IMR-90 (cell line): ENCODE results near the gene SUGCT. TPM values are rescaled to one million over a fixed set of nuclear protein-coding genes. Genes with fewer than 3 reads are reported as not detected.

ENCODE experiments used
- ATAC-seq: fragments of 200-7000 bp; cut with Tn5 transposase; 2 replicates; pipeline ENCODE4 v1.9.1; 2020; ENCODE audit warnings: low read depth, mild to moderate bottlenecking, moderate library complexity
- BruUV-seq: library from RNA; stranded (reverse); fragments of 400-500 nt; replicated peaks from 2 replicates; lab custom pipeline; 2021; lab: Mats Ljungman, UMichigan
- CTCF ChIA-PET: fragments of 300-600 bp; formaldehyde crosslinking; extraction: SDS; loops from one replicate; lab custom pipeline; 2021; ENCODE audit warnings: antibody characterized with exemption; lab: Yijun Ruan, JAX
- POLR2A ChIA-PET: fragments of 300-600 bp; sonication (Branson Sonifier 250); formaldehyde crosslinking; loops from one replicate; lab custom pipeline; 2022; ENCODE audit warnings: antibody characterized with exemption; ENCODE audit not compliant: unreplicated experiment; lab: Charles Lee
- DNase-seq: peaks from one replicate; pipeline ENCODE4 v3.0.0; 2013
- H2AFZ ChIP-seq: replicated peaks from 2 replicates; pipeline ENCODE3; 2013; ENCODE audit warnings: low read length, mild to moderate bottlenecking; ENCODE audit not compliant: poor library complexity
- H2AK5ac ChIP-seq: 2 replicates; pipeline ENCODE4 v1.6.1; 2013; ENCODE audit warnings: low read depth, low read length, inconsistent platforms
- H2AK9ac ChIP-seq: replicated peaks from 2 replicates; pipeline ENCODE3; 2013; ENCODE audit warnings: mild to moderate bottlenecking, low read depth, low read length, moderate library complexity; ENCODE audit not compliant: poor library complexity
- H2BK120ac ChIP-seq: 2 replicates; pipeline ENCODE4 v1.6.1; 2013; ENCODE audit warnings: low read depth, low read length, inconsistent platforms
- H2BK15ac ChIP-seq: 3 replicates; pipeline ENCODE4 v1.6.1; 2013; ENCODE audit warnings: low read depth, low read length, inconsistent platforms
- H2BK20ac ChIP-seq: 2 replicates; pipeline ENCODE4 v1.6.1; 2013; ENCODE audit warnings: low read depth, mild to moderate bottlenecking, inconsistent platforms, low read length, moderate library complexity
- H2BK5ac ChIP-seq: 2 replicates; pipeline ENCODE4 v1.6.1; 2013; ENCODE audit warnings: mild to moderate bottlenecking, low read depth, low read length, inconsistent platforms; ENCODE audit not compliant: poor library complexity, severe bottlenecking
- H3K14ac ChIP-seq: replicated peaks from 2 replicates; pipeline ENCODE4 v1.6.1; 2013; ENCODE audit warnings: low read depth, low read length, inconsistent platforms
- H3K18ac ChIP-seq: 2 replicates; pipeline ENCODE4 v1.6.1; 2013; ENCODE audit warnings: low read depth, low read length, control low read depth
- H3K23ac ChIP-seq: 2 replicates; pipeline ENCODE4 v1.6.1; 2013; ENCODE audit warnings: low read depth, low read length, inconsistent platforms
- H3K27ac ChIP-seq: 2 replicates; pipeline ENCODE4 v1.5.1; 2013; ENCODE audit warnings: mild to moderate bottlenecking, control low read depth, low read length; ENCODE audit not compliant: insufficient read depth
- H3K27me3 ChIP-seq: 2 replicates; pipeline ENCODE4 v1.6.1; 2013; ENCODE audit warnings: low read length; ENCODE audit not compliant: control insufficient read depth, insufficient read depth
- H3K36me3 ChIP-seq: 2 replicates; pipeline ENCODE4 v1.6.1; 2013; ENCODE audit warnings: low read length, mixed read lengths; ENCODE audit not compliant: control insufficient read depth, insufficient read depth
- H3K4ac ChIP-seq: 2 replicates; pipeline ENCODE4 v1.6.1; 2013; ENCODE audit warnings: low read depth, low read length, inconsistent platforms
- H3K4me1 ChIP-seq: 2 replicates; pipeline ENCODE4 v1.6.1; 2013; ENCODE audit warnings: low read length, mixed read lengths; ENCODE audit not compliant: control insufficient read depth, insufficient read depth
- H3K4me2 ChIP-seq: 2 replicates; pipeline ENCODE4 v1.6.1; 2013; ENCODE audit warnings: low read depth, mild to moderate bottlenecking, control low read depth, low read length, moderate library complexity
- H3K4me3 ChIP-seq: 2 replicates; pipeline ENCODE4 v1.5.1; 2013; ENCODE audit warnings: low read depth, mild to moderate bottlenecking, control low read depth, low read length, moderate library complexity; ENCODE audit not compliant: insufficient read depth
- H3K56ac ChIP-seq: 2 replicates; pipeline ENCODE4 v1.6.1; 2013; ENCODE audit warnings: low read length, inconsistent platforms; ENCODE audit not compliant: insufficient read depth; ENCODE audit errors: extremely low read depth
- H3K79me1 ChIP-seq, 2 experiments: 2 replicates each; pipeline ENCODE4 v1.6.1; 2013; ENCODE audit warnings: low read length in 2 of 2, inconsistent platforms in 1 of 2, low read depth in 1 of 2
- H3K9ac ChIP-seq: 2 replicates; pipeline ENCODE4 v1.6.1; 2013; ENCODE audit warnings: low read depth, low read length, control low read depth
- H3K9me1 ChIP-seq: 2 replicates; pipeline ENCODE4 v1.6.1; 2013; ENCODE audit warnings: low read length, inconsistent platforms; ENCODE audit not compliant: insufficient read depth
- H3K9me3 ChIP-seq: 2 replicates; pipeline ENCODE4 v1.6.1; 2013; ENCODE audit warnings: low read length; ENCODE audit not compliant: control insufficient read depth, insufficient read depth
- H4K20me1 ChIP-seq: 2 replicates; pipeline ENCODE4 v1.6.1; 2013; ENCODE audit warnings: low read length, inconsistent platforms; ENCODE audit not compliant: insufficient read depth
- H4K5ac ChIP-seq: 2 replicates; pipeline ENCODE4 v1.6.1; 2013; ENCODE audit warnings: mild to moderate bottlenecking, low read depth, low read length, control low read depth
- H4K8ac ChIP-seq, 2 experiments: 2 replicates each; pipeline ENCODE4 v1.6.1; 2013; ENCODE audit warnings: low read depth in 2 of 2, low read length in 2 of 2, control low read depth in 1 of 2, inconsistent platforms in 1 of 2
- H4K91ac ChIP-seq: 2 replicates; pipeline ENCODE4 v1.6.1; 2013; ENCODE audit warnings: low read depth, low read length, inconsistent platforms; ENCODE audit not compliant: insufficient read depth
- CEBPB ChIP-seq: IDR thresholded peaks from 2 replicates; pipeline ENCODE4 v1.6.1; 2012; ENCODE audit warnings: low read depth, low read length, improper control_type of control experiment
- CTCF ChIP-seq: conservative IDR thresholded peaks from 2 replicates; pipeline ENCODE4 v1.5.1; 2012; ENCODE audit warnings: mild to moderate bottlenecking, low read depth, low read length, improper control_type of control experiment
- ELK1 ChIP-seq: fragments of 150-350 bp; IDR thresholded peaks from 2 replicates; pipeline ENCODE4 v1.6.1; 2016; ENCODE audit warnings: low read depth, mild to moderate bottlenecking, low read length, moderate library complexity, borderline replicate concordance
- FOS ChIP-seq: fragments of 150-350 bp; IDR thresholded peaks from 2 replicates; pipeline ENCODE4 v1.6.1; 2016; ENCODE audit warnings: low read depth, low read length
- MAZ ChIP-seq: IDR thresholded peaks from 2 replicates; pipeline ENCODE4 v1.6.1; 2012; ENCODE audit warnings: low read depth, mild to moderate bottlenecking, low read length, improper control_type of control experiment, moderate library complexity, borderline replicate concordance
- MXI1 ChIP-seq: IDR thresholded peaks from 2 replicates; pipeline ENCODE4 v1.6.1; 2012; ENCODE audit warnings: low read depth, mild to moderate bottlenecking, low read length, moderate library complexity, borderline replicate concordance
- WGBS, 2 experiments: methylation state at CpG; one replicate each; pipeline versions ENCODE4 v1.1.5 to v1.1.7; 2013; ENCODE audit warnings: missing lambda C conversion rate in 2 of 2; ENCODE audit not compliant: insufficient read length in 1 of 2; ENCODE audit errors: extremely low coverage in 2 of 2; 5-methylcytosine and 5-hydroxymethylcytosine counted together
- dilution Hi-C: fragments of 300-500 bp; cut with HindIII; formaldehyde crosslinking; loops from one replicate; pipeline ENCODE4 v1.14.3; 2018; ENCODE audit warnings: low sequenced_read_pairs; ENCODE audit not compliant: unreplicated experiment
- in situ Hi-C: fragments of 300-500 bp; cut with MboI; formaldehyde crosslinking; loops from 3 replicates; pipeline ENCODE4 v1.14.3; 2019; ENCODE audit warnings: low sequenced_read_pairs, inconsistent platforms, mixed read lengths
- intact Hi-C: fragments of 100-400 bp; cut with micrococcal nuclease; formaldehyde crosslinking; loops from 2 replicates; pipeline ENCODE4 v1.10.0; 2022
- polyA plus RNA-seq, 3 experiments: library from polyadenylated mRNA; depleted of rRNA; stranded (reverse); fragments of >200 nt; gene quantifications; 2 replicates each; pipeline ENCODE4 v1.2.3, GENCODE V29; 2012; ENCODE audit warnings: low replicate concordance in 1 of 3
- total RNA-seq: library from RNA; depleted of rRNA; stranded (reverse); fragments of >200 nt; gene quantifications from 2 replicates; pipeline ENCODE4 v1.2.3, GENCODE V29; 2012

Gene SUGCT
- total and polyA plus RNA-seq, 2 of the 4 experiments (the other 2 are of a cell fraction): 5.9 to 8.3 TPM

GRCh38 chr7:40354711-40355110, 219.9 kb downstream of the SUGCT start:
- TF ChIP-seq CEBPB (peak; percentile 46), CTCF (no peak), ELK1 (no peak), MXI1 (no peak), FOS (no peak), MAZ (no peak)
- CTCF ChIA-PET: no interaction called here
- BruUV-seq: no TSS peak

More at GRCh38 chr7:40354711-40355110, 219.9 kb downstream of the SUGCT start:
- ATAC-seq (no peak), DNase-seq (peak; percentile 24)
- Histone ChIP-seq H2BK20ac (no peak overlapping the region), H3K4me2 (no peak overlapping the region), H3K9me1 (peaks cover 3% of the 10 kb centered on the region; the same call in 1 of the 2 replicates), H2AFZ (no peak overlapping the region), H3K56ac (no peak overlapping the region), H2BK120ac (no peak overlapping the region), H3K9me3 (no peaks in the 10 kb centered on the region), H2AK5ac (no peak overlapping the region), H3K79me1 (no peaks in the 10 kb centered on the region), H3K9ac (no peak overlapping the region), H3K14ac (0 out of 2 replicates have a peak overlapping the region, but pooled peaks have one; percentile 0), H3K36me3 (no peaks in the 10 kb centered on the region), H2BK15ac (no peak overlapping the region), H4K91ac (no peak overlapping the region), H2AK9ac (no peak overlapping the region), H4K8ac (no peak overlapping the region), H3K4ac (no peak overlapping the region), H4K20me1 (no peaks in the 10 kb centered on the region), H3K4me1 (peaks cover 2% of the 10 kb centered on the region; the same call in 1 of the 2 replicates), H4K5ac (no peak overlapping the region), H3K18ac (no peak overlapping the region), H3K23ac (no peak overlapping the region), H3K27me3 (no peaks in the 10 kb centered on the region), H3K4me3 (no peak overlapping the region), H3K27ac (no peak overlapping the region), H2BK5ac (no peak overlapping the region)
- POLR2A ChIA-PET: no interaction called here
- dilution Hi-C loops: no loop called here
- in situ Hi-C loops: no loop called here
- intact Hi-C loops: no loop called here
- WGBS, 2 experiments: 67% methylated on average over 1 of the region's 2 CpGs; no CpG with 5 or more reads in 1 of the 2 experiments
